ENCODE measurements around the gene ZER1. TPM values are rescaled to one million over a fixed set of nuclear protein-coding genes. Genes with fewer than 3 reads are reported as not detected.

The ZER1 gene
- total RNA-seq, 1 donor from 2014 or later, result 12.7 TPM

GRCh38 chr9:128735373-128735772 is 36.4 kb downstream of the ZER1 start:
- no peak for DNase-seq (ENCODE audit: low read depth in 2 of 2)

GRCh38 chr9:128733256-128733655 is 38.5 kb downstream of the ZER1 start:
- DNase-seq (ENCODE audit: low read depth in 2 of 2), result peak; percentile 82 to 86

GRCh38 chr9:128732576-128732975 is 39.2 kb downstream of the ZER1 start:
- DNase-seq (ENCODE audit: low read depth in 2 of 2), result no peak

GRCh38 chr9:128731691-128732090 is 40.0 kb downstream of the ZER1 start:
- no peak for DNase-seq (ENCODE audit: low read depth in 2 of 2)

- DNase-seq (ENCODE audit: low read depth in 2 of 2), result no peak
Observed at GRCh38 chr9:128731093-128731492, 40.6 kb downstream of the ZER1 start.

GRCh38 chr9:128729766-128730517 is 41.8 kb downstream of the ZER1 start:
- DNase-seq (ENCODE audit: low read depth in 2 of 2), result no peak

- DNase-seq (ENCODE audit: low read depth in 2 of 2), result no peak
Observed at GRCh38 chr9:128729302-128729701, 42.4 kb downstream of the ZER1 start.

- DNase-seq (ENCODE audit: low read depth in 2 of 2), result no peak
Observed at GRCh38 chr9:128728298-128728697, 43.4 kb downstream of the ZER1 start.

- DNase-seq (ENCODE audit: low read depth in 2 of 2), result no peak
Observed at GRCh38 chr9:128727640-128728248, 44.0 kb downstream of the ZER1 start.

GRCh38 chr9:128724744-128725211 is 46.9 kb downstream of the ZER1 start:
- DNase-seq (ENCODE audit: low read depth in 2 of 2), result peak; percentile 43 to 87

GRCh38 chr9:128723866-128724743 is 47.6 kb downstream of the ZER1 start, which contains the start of gene ZDHHC12:
Gene ZDHHC12 (minus strand): TSS chr9:128724127. CDS start chr9:128724093, 34 bp downstream.
- peak; percentile 95 to 98 for DNase-seq (ENCODE audit: low read depth in 2 of 2)

- DNase-seq (ENCODE audit: low read depth in 2 of 2), result peak in 1 of 2 donors; percentile 15
Observed at GRCh38 chr9:128723352-128723865, 48.3 kb downstream of the ZER1 start.

- DNase-seq (ENCODE audit: low read depth in 2 of 2), result no peak
Observed at GRCh38 chr9:128722380-128723351, 49.1 kb downstream of the ZER1 start.

- DNase-seq (ENCODE audit: low read depth in 2 of 2), result no peak
Observed at GRCh38 chr9:128721487-128722010, 50.2 kb downstream of the ZER1 start.

- no peak for DNase-seq (ENCODE audit: low read depth in 2 of 2)
Observed at GRCh38 chr9:128720841-128721486, 50.8 kb downstream of the ZER1 start.

GRCh38 chr9:128719919-128720605 is 51.7 kb downstream of the ZER1 start:
- no peak for DNase-seq (ENCODE audit: low read depth in 2 of 2)

GRCh38 chr9:128718475-128718874 is 53.3 kb downstream of the ZER1 start:
- no peak for DNase-seq (ENCODE audit: low read depth in 2 of 2)

- no peak for DNase-seq (ENCODE audit: low read depth in 2 of 2)
Observed at GRCh38 chr9:128718047-128718446, 53.7 kb downstream of the ZER1 start.

Measured in lung microvascular endothelial cell (primary cell).